HuH-7.5 (cell line): ENCODE measurements around the gene PEX16.
A peak's percentile ranks its signal among the peaks of the same experiment; 100 is the strongest.

Experiments
- DNase-seq: peaks from one replicate; pipeline ENCODE4 v3.0.0; 2011; ENCODE audit warnings: low spot score

The PEX16 gene

DNA sequence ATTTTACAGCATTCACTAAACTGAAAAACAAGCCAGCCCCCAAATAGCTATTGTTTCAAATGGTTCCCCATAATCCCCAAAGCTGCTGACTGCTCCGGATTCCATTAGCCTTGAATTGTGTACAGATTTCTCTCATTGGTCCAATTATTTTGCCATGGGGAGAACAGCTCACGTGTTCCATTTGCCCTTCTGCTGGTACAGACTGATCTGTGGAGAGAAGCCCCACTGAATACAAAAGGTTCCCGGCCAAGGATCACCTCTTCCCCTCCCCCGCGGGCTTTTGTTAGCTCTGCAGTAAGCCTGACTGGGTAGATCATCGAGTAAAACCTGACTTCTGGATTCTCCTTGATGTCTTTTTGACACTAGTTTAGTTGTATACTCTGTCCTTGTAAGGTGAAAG lies 41.3 kb downstream of the PEX16 start:
- no peak for DNase-seq

- DNase-seq: peak; percentile 63
These were observed 44.9 kb downstream of the PEX16 start for GRCh38 chr11:45872651-45873356.

DNA sequence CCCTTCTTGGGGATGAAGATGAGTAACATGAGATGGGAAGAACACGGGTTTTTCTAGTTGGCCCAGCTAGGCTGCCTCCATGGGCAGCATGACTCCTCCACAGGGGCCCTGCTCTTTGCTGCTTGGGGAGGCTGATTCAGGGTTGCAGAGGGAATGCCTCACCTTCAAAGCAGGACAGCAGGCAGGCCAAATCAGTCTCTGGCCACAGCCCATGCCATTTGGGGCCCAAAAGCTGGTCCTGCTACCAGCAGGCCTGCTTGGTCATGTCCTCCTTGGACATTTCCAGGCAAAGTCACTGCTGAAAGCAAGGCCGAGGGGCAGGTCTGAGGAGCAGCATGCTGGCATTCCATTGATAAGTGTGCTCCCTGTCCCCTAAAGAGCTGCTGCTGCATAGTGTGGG lies 46.0 kb downstream of the PEX16 start:
- no peak for DNase-seq

GRCh38 chr11:45870706-45871105 lies 47.0 kb downstream of the PEX16 start:
- DNase-seq: no peak

GRCh38 chr11:45869551-45869950 lies 48.1 kb downstream of the PEX16 start:
- no peak for DNase-seq

DNA sequence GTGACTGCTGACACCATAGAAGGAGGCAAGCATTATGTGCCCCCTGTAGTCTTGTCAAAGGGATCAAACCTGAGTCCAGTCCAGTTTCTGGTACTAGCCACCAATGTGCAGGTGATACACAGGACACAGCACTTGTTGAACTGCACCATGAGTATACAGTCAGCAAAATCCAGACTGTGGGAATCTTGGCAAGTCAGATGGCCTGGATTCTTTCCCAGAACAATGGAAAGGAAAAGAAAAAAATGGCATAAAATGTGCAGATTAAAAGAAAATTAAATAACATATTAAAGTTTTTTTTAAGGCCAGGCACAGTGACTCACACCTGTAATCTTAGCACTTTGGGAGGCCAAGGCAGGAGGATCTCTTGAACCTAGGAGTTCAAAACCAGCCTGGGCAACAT lies 53.6 kb downstream of the PEX16 start:
- no peak for DNase-seq

DNA sequence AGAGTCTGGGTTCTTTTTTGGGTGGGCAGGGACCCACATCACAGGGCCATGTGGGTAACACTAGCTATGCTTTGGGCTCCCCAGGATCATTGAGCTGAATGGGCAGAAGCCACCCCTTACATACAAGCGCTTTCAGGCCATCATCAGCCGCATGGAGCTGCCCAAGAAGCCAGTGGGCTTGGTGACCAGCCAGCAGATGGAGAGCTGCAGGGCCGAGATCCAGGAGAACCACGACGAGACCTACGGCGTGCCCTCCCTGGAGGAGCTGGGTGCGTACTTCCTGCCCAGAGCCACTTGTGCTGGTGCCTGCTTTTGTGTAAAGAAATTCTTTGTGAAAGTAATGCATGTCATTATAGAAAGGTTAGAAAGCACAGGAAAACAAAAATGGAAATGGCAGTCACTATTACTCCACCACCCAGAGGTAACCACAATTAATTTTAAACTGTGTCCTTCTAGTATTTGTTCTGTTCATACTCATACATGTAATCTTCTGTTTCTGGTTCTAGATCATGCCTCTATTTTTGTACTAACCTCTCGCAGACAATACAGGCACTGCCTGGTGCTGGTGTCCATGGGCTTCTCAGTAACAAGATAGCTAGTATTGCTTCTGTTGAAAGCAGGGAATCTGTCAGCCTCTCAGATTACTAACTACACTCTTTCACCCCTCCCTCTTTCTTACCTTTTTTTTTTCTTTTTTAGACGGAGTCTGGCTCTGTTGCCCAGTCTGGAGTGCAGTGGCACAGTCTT lies 56.7 kb downstream of the PEX16 start:
- DNase-seq: no peak

DNA sequence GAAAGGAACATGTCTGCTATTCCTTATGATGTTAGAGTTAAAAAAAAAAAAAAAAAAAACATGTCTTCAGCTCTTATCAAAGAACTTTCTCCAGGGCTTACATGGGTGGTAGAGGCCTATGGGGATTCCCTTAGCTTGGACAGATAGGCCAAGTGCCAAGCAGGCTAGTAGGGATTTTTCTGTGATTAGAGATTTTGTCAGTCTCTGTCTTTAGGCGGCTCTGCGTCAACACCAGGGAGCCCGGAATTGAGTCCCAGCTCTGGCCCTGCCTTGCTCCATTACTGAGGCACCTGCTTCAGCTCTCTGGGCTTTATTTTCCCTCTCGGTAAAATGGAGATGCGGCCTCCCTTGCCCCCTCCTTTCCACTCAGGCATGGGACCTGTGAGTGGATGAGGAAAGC lies 57.3 kb downstream of the PEX16 start:
- DNase-seq: no peak
